ENCODE data around the gene SNAPC5.

Gene SNAPC5

GRCh38 chr15:66454143-66454542, 43.4 kb downstream of the SNAPC5 start:
- no peak for DNase-seq (ENCODE audit: low read depth)

- no peak for DNase-seq (ENCODE audit: low read depth)
Measured at GRCh38 chr15:66452971-66453580, 44.5 kb downstream of the SNAPC5 start.

- DNase-seq (ENCODE audit: low read depth) = no peak
Measured at GRCh38 chr15:66452420-66452819, 45.1 kb downstream of the SNAPC5 start.
